ENCODE measurements around the gene PLEKHJ1. TPM values are rescaled to one million over a fixed set of nuclear protein-coding genes. Genes with fewer than 3 reads are reported as not detected.

Gene PLEKHJ1
- total and polyA plus RNA-seq, 2 of the 8 experiments (the other 6 are each of a cell fraction or from before 2014, with no cell fraction given) = 135 to 187 TPM

DNA sequence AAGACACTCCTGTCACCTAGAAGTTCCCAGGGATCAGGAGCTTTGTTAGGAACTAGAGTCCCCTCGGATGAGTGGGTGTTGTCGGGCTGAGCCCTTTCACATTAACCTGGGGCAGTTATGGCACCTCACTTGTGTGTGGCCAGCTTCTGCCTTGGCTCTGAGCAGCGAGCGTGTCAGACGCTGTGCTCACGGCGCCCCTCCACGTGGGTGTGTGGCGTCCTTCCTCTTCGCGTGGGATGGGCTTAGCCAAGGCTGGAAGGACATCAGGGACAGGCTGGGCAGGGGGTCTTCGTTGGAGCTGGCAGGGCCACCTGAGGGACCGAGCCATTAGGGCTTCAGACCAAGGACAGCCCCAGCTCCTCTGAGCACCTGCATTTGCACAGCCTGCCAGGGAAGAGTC lies 49.0 kb downstream of the PLEKHJ1 start (continued):
- TF ChIP-seq SAP30 (IDR thresholded peaks at IDR 0.05; ENCODE audit: insufficient read depth, insufficient replicate concordance, low read length) = no peak
- TF ChIP-seq EGR1 (IDR thresholded peaks at IDR 0.05; ENCODE audit: borderline replicate concordance, low read depth, low read length) = no peak
